Jurkat, Clone E6-1 (cell line): Measurements from ENCODE around the gene SPEM1.
A peak's percentile ranks its signal among the peaks of the same experiment; 100 is the strongest.

Experiments
- DNase-seq: peaks from one replicate; pipeline ENCODE4 v3.0.0-alpha.2; 2011; ENCODE audit warnings: low read depth, low spot score
- H3K4me3 ChIP-seq: 2 replicates; pipeline ENCODE4 v1.5.1; 2011; ENCODE audit warnings: mild to moderate bottlenecking, low read length, control low read depth, moderate library complexity

SPEM1 gene

GRCh38 chr17:7394452-7395191 lies 25.5 kb upstream of the SPEM1 start, which contains the start of gene PLSCR3:
Gene PLSCR3, minus strand, starts transcription at chr17:7394525. Its CDS starts 415 bp downstream, at chr17:7394110.
- peak within 1 kb of the TSS; percentile 60 for H3K4me3 ChIP-seq
- peak; percentile 30 for DNase-seq

GRCh38 chr17:7396147-7396546 lies 24.0 kb upstream of the SPEM1 start:
- no peak for DNase-seq
- no peak overlapping the region for H3K4me3 ChIP-seq

GRCh38 chr17:7398612-7399011 lies 21.5 kb upstream of the SPEM1 start:
- no peak for DNase-seq
- H3K4me3 ChIP-seq: no peak overlapping the region

GRCh38 chr17:7403043-7403726 lies 16.9 kb upstream of the SPEM1 start:
- no peak for DNase-seq
- H3K4me3 ChIP-seq: peak overlapping the region; percentile 85

- no peak for DNase-seq
- H3K4me3 ChIP-seq: peak overlapping the region; percentile 85
Measured at GRCh38 chr17:7403727-7403976, 16.5 kb upstream of the SPEM1 start.

GRCh38 chr17:7403977-7404736 lies 16.0 kb upstream of the SPEM1 start, which contains the start of gene TMEM256:
Gene TMEM256, minus strand, starts transcription at chr17:7404097. Its CDS starts 13 bp downstream, at chr17:7404084.
- H3K4me3 ChIP-seq: peak within 1 kb of the TSS; percentile 85
- peak; percentile 98 for DNase-seq

- peak; percentile 14 for DNase-seq
- peak overlapping the region; percentile 85 for H3K4me3 ChIP-seq
Measured at GRCh38 chr17:7404737-7405349, 15.3 kb upstream of the SPEM1 start.

GRCh38 chr17:7405350-7406234 lies 14.5 kb upstream of the SPEM1 start:
- no peak for DNase-seq
- H3K4me3 ChIP-seq: peak overlapping the region; percentile 85

GRCh38 chr17:7406235-7406825 lies 13.8 kb upstream of the SPEM1 start:
- DNase-seq: no peak

GRCh38 chr17:7407082-7407481 lies 13.0 kb upstream of the SPEM1 start:
- H3K4me3 ChIP-seq: no peak overlapping the region
- DNase-seq: no peak

More at GRCh38 chr17:7406235-7406825, 13.8 kb upstream of the SPEM1 start:
- H3K4me3 ChIP-seq: no peak overlapping the region

GRCh38 chr17:7407485-7408251 lies 12.5 kb upstream of the SPEM1 start, which contains the start of gene NLGN2:
Gene NLGN2, plus strand, starts transcription at chr17:7407845. Its CDS starts 411 bp downstream, at chr17:7408256.
- no peak within 1 kb of the TSS for H3K4me3 ChIP-seq
- DNase-seq: no peak

GRCh38 chr17:7408252-7408727 lies 11.8 kb upstream of the SPEM1 start:
- DNase-seq: no peak
- no peak overlapping the region for H3K4me3 ChIP-seq

- no peak for DNase-seq
- H3K4me3 ChIP-seq: no peak overlapping the region
Measured at GRCh38 chr17:7408863-7409262, 11.3 kb upstream of the SPEM1 start.

- no peak for DNase-seq
- no peak overlapping the region for H3K4me3 ChIP-seq
Measured at GRCh38 chr17:7409716-7410115, 10.4 kb upstream of the SPEM1 start.

GRCh38 chr17:7410634-7411426 lies 9.3 kb upstream of the SPEM1 start:
- H3K4me3 ChIP-seq: no peak overlapping the region
- no peak for DNase-seq

- no peak overlapping the region for H3K4me3 ChIP-seq
- no peak for DNase-seq
Measured at GRCh38 chr17:7411427-7411750, 8.7 kb upstream of the SPEM1 start.
